Neutrophil (primary cell): Measurements from ENCODE around the gene NEAT1.

ENCODE experiments used
- H3K27ac ChIP-seq: fragments of 200-600 bp; sonication (generic); 2 replicates; pipeline ENCODE4 v1.5.1; 2016; ENCODE audit warnings: mild to moderate bottlenecking, moderate library complexity
- H3K27me3 ChIP-seq: fragments of 200-600 bp; sonication (generic); 2 replicates; pipeline ENCODE4 v1.6.0; 2016; ENCODE audit warnings: mild to moderate bottlenecking
- H3K36me3 ChIP-seq: fragments of 200-600 bp; sonication (generic); 2 replicates; pipeline ENCODE4 v1.5.1; 2017
- H3K4me1 ChIP-seq, 2 experiments: fragments of 200-600 bp in 1 of 2; sonication (generic) in 1 of 2; 1 replicate in 1 of 2; 2 replicates in 1 of 2; pipeline versions ENCODE4 v1.5.1 to v1.6.1; 2013 to 2016; ENCODE audit warnings: low read depth in 1 of 2, low read length in 1 of 2, mild to moderate bottlenecking in 1 of 2, moderate library complexity in 1 of 2; ENCODE audit not compliant: control insufficient read depth in 1 of 2, insufficient read depth in 1 of 2
- H3K4me3 ChIP-seq, 2 experiments: fragments of 200-600 bp in 1 of 2; sonication (generic) in 1 of 2; 1 replicate in 1 of 2; 2 replicates in 1 of 2; pipeline ENCODE4 v1.5.1; 2013 to 2016; ENCODE audit warnings: low read depth in 1 of 2, low read length in 1 of 2, mild to moderate bottlenecking in 1 of 2, moderate library complexity in 1 of 2
- H3K9me3 ChIP-seq: fragments of 200-600 bp; sonication (generic); 2 replicates; pipeline ENCODE4 v1.5.1; 2016
- CTCF ChIP-seq: fragments of 200-600 bp; sonication (generic); IDR thresholded peaks from 2 replicates; pipeline ENCODE4 v1.5.1; 2016; ENCODE audit warnings: antibody characterized with exemption

Gene NEAT1

GRCh38 chr11:65396769-65397745, 25.5 kb upstream of the NEAT1 start:
- H3K27me3 ChIP-seq, result no peaks in the 10 kb centered on the region
- no peaks in the 10 kb centered on the region for H3K4me1 ChIP-seq
- H3K9me3 ChIP-seq, result no peaks in the 10 kb centered on the region
- H3K36me3 ChIP-seq, result peaks cover 96% of the 10 kb centered on the region
- H3K27ac ChIP-seq, result no peak overlapping the region
- TF ChIP-seq CTCF, result no peak
- no peak overlapping the region for H3K4me3 ChIP-seq

- H3K36me3 ChIP-seq, result peaks cover 84% of the 10 kb centered on the region
- H3K27ac ChIP-seq, result no peak overlapping the region
- H3K4me1 ChIP-seq, result peaks cover 7 to 8% of the 10 kb centered on the region in 2 experiments
- no peak overlapping the region for H3K4me3 ChIP-seq
- no peaks in the 10 kb centered on the region for H3K27me3 ChIP-seq
- H3K9me3 ChIP-seq, result no peaks in the 10 kb centered on the region
- no peak for TF ChIP-seq CTCF
Measured at GRCh38 chr11:65398362-65398910, 24.2 kb upstream of the NEAT1 start.

DNA sequence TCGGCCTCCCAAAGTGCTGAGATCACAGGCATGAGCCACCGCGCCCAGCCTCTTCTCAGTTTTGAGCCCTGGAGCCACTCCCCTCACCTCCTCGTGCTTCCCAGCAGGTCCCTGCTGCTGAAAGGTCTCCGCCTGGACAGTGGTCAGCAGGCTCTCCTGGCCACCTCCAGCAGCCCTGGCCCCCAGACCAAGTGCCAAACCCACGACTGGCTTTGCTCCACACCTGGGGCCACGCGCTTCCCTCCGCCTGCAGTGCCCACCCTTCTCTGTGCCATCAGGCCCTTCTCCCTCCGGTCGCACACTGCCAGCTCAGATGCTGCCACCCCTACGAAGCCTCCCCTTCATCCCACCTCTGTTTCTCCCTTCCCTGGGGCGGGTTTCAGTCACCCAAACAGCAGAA, 23.3 kb upstream of the NEAT1 start:
- peaks cover 80% of the 10 kb centered on the region for H3K36me3 ChIP-seq
- H3K4me3 ChIP-seq, result no peak overlapping the region
- no peaks in the 10 kb centered on the region for H3K27me3 ChIP-seq
- peaks cover 16% of the 10 kb centered on the region in 2 experiments for H3K4me1 ChIP-seq
- no peak overlapping the region for H3K27ac ChIP-seq
- no peak for TF ChIP-seq CTCF
- no peaks in the 10 kb centered on the region for H3K9me3 ChIP-seq

GRCh38 chr11:65399845-65400244, 22.8 kb upstream of the NEAT1 start:
- Histone ChIP-seq H3K9me3 (no peaks in the 10 kb centered on the region), H3K27me3 (no peaks in the 10 kb centered on the region), H3K4me1 (peaks cover 17 to 21% of the 10 kb centered on the region in 2 experiments), H3K4me3 (no peak overlapping the region), H3K27ac (no peak overlapping the region), H3K36me3 (peaks cover 80% of the 10 kb centered on the region)
- no peak for TF ChIP-seq CTCF

DNA sequence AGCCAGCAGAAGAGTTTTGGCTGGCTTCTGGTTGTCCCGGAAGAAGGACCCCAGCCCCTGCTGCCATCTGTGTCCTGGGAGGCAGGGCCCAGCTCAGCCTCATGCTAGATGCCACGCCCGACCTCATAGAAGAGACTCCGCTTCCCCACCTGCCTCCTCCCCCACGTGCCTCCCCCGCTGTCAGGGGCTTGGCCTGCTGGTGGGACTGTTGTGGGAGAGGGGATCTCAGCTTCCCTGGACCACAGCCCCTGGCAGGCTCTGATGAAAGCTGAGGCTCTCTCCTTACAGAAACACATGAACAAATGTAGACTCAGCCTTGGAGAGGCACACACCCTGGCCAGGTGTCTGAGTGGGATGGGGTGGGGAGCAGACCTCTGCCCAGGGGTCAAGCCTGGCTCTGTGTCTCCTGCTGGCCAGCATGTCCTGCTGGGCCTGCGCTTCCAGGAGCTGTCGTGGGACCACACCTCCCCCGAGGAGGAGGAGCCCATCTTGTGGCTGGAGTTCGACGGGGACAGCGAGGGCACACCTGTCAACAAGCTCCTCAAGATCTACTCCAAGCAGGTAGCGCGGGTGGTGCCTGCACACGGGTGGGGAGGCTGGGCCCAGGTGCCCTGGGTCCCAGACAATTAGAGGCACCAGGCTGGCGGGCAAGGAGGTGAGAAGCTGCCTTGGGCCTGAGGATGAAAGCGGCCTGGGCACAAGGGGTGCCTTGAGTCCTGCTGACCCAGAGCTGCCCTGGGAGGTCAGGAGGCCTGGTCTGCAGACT, 22.1 kb upstream of the NEAT1 start:
- Histone ChIP-seq H3K4me3 (no peak overlapping the region), H3K4me1 (peaks cover 17 to 21% of the 10 kb centered on the region in 2 experiments), H3K36me3 (peaks cover 80% of the 10 kb centered on the region), H3K27me3 (no peaks in the 10 kb centered on the region), H3K27ac (no peak overlapping the region), H3K9me3 (no peaks in the 10 kb centered on the region)
- TF ChIP-seq CTCF, result no peak
